Esophagus squamous epithelium (tissue), 5 donors: ENCODE results near the gene RNPEPL1. TPM values are rescaled to one million over a fixed set of nuclear protein-coding genes. Genes with fewer than 3 reads are reported as not detected.
"Not testable (repeated sequence)": the region's sequence is repeated elsewhere in the genome, so short reads cannot be mapped to it uniquely, and the experiment has no call there.

ENCODE experiments used
- DNase-seq: peaks from one replicate; lab custom pipeline; 2025; lab: John Stamatoyannopoulos, UW
- H3K27ac ChIP-seq, 4 donors: fragments of 200-600 bp; sonication (generic); one replicate each; pipeline ENCODE4 v1.5.1; 2016 to 2019; ENCODE audit warnings: mild to moderate bottlenecking in 1 of 4
- H3K27me3 ChIP-seq, 4 donors: fragments of 200-600 bp; sonication (generic); 1 replicate in 3 of 4; 2 replicates in 1 of 4; pipeline versions ENCODE4 v1.5.1 to v1.6.0; 2017 to 2021; ENCODE audit warnings: antibody characterized with exemption in 1 of 4
- H3K36me3 ChIP-seq, 3 donors: fragments of 200-600 bp; sonication (generic); one replicate each; pipeline ENCODE4 v1.5.1; 2016 to 2019
- H3K4me1 ChIP-seq, 3 donors: fragments of 200-600 bp; sonication (generic); one replicate each; pipeline ENCODE4 v1.5.1; 2017 to 2019
- H3K4me3 ChIP-seq, 4 donors: fragments of 200-600 bp; sonication (generic); 1 replicate in 3 of 4; 2 replicates in 1 of 4; pipeline ENCODE4 v1.5.1; 2016 to 2019; ENCODE audit warnings: mild to moderate bottlenecking in 2 of 4, moderate library complexity in 1 of 4
- H3K9me3 ChIP-seq, 3 donors: fragments of 200-600 bp; sonication (generic); one replicate each; pipeline ENCODE4 v1.5.1; 2016 to 2019
- POLR2A ChIP-seq, 4 donors: fragments of 450-650 bp; IDR thresholded peaks; one replicate each; pipeline ENCODE4 v1.6.1; 2017; ENCODE audit warnings: antibody characterized with exemption in 4 of 4, mild to moderate bottlenecking in 4 of 4, moderate library complexity in 3 of 4
- WGBS, 2 donors: methylation state at CpG; one replicate each; pipeline ENCODE4 v1.1.5; 2018; 5-methylcytosine and 5-hydroxymethylcytosine counted together
- intact Hi-C: fragments of 100-400 bp; cut with DNase I; formaldehyde crosslinking; loops from one replicate; pipeline ENCODE4 v1.15.0; 2022
- total RNA-seq, 4 donors: library from RNA; depleted of rRNA; stranded (reverse); fragments of >200 nt; gene quantifications; one replicate each; pipeline ENCODE4 v1.1.0, GENCODE V29; 2016
- TF ChIP-seq, protein P1 (sequence below), 6 experiments: fragments of 450-650 bp in 4 of 6; fragments of 200-600 bp in 2 of 6; sonication (generic) in 2 of 6; IDR thresholded peaks; one replicate each; pipeline ENCODE4 v1.5.1; 2016 to 2019; ENCODE audit warnings: antibody characterized with exemption in 6 of 6, mild to moderate bottlenecking in 4 of 6, moderate library complexity in 4 of 6
- donor health status: DM: yes; HTN: yes; CAD: no.

The RNPEPL1 gene
- total RNA-seq, 4 donors from 2014 or later, result 41.9 to 96.5 (median 48.1) TPM

DNA sequence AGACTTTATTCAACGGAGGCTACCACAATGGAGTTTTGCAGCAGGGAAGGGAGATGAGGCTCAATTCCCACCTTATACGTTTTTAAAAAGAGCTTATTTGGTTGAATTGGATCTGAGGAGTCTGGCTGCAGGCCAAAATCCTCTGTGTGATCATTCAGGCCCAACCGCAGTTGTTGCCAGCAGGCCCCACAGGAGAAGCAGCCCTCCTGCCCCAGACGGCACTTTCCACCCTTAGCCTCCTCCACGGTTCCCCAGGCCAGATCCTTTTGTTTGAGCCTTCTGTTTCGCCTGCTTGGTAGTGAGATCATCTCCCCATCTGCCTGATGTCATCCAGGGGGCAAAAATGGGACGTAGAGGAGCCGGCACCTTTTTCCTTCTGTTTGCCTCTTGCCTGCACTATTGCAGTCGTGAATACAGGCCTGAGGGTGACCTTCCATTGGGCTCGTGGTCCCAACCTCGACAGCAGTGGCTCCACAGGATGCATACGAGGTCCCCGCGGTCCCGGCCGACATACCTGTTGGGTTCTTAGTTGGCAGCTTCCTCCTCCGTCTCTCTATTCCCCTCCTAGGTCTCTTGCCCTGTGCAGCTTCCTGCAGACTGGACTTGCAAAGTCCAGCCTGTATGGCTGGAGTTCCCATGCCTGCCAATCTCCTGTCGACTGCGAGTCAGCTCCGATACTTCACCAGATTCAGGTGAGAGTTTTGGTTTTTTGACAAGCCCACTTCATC, 47.7 kb downstream of the RNPEPL1 start:
- no peaks in the 10 kb centered on the region for H3K9me3 ChIP-seq
- DNase-seq, result no peak
- TF ChIP-seq, protein P1, sequence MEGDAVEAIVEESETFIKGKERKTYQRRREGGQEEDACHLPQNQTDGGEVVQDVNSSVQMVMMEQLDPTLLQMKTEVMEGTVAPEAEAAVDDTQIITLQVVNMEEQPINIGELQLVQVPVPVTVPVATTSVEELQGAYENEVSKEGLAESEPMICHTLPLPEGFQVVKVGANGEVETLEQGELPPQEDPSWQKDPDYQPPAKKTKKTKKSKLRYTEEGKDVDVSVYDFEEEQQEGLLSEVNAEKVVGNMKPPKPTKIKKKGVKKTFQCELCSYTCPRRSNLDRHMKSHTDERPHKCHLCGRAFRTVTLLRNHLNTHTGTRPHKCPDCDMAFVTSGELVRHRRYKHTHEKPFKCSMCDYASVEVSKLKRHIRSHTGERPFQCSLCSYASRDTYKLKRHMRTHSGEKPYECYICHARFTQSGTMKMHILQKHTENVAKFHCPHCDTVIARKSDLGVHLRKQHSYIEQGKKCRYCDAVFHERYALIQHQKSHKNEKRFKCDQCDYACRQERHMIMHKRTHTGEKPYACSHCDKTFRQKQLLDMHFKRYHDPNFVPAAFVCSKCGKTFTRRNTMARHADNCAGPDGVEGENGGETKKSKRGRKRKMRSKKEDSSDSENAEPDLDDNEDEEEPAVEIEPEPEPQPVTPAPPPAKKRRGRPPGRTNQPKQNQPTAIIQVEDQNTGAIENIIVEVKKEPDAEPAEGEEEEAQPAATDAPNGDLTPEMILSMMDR (IDR thresholded peaks at IDR 0.05), result no peak
- TF ChIP-seq POLR2A (IDR thresholded peaks at IDR 0.05), result no peak

DNA sequence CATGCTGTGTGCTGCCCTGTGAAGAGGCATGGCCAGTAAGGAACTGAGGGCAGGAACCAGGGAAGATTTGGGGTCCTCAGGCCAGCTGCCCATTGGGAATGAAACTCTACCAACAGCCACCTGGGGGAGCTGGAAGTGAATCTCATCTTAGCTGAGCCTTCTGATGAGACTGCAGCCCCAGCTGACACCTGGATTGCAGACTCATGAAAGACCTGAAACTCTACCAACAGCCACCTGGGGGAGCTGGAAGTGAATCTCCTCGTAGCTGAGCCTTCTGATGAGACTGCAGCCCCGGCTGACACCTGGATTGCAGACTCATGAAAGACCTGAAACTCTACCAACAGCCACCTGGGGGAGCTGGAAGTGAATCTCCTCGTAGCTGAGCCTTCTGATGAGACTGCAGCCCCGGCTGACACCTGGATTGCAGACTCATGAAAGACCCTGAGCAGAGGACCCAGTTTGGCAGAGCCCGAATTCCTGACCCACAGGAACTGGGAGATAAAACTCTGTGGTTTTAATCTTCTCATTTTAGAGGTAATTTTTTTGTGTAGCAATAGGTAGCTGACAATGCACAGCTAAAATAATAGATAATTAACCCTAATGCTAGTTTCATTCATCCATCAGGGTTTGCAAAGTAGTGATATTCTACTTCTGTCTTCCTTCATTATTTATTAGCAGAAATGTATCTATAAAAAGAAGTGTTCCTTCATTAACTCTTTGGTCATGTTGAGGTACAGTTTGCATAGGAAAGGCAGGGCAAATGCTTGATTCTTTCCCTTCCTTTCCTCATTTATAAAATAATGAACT, 48.8 kb downstream of the RNPEPL1 start:
- H3K36me3 ChIP-seq, H3K4me3 ChIP-seq, H3K4me1 ChIP-seq, H3K9me3 ChIP-seq, H3K27ac ChIP-seq, intact Hi-C loops, DNase-seq, H3K27me3 ChIP-seq: not testable (repeated sequence)
- WGBS, 2 donors, result 72 to 86% methylated on average over 3 of the region's 5 CpGs

More for the DNA sequence above, 47.7 kb downstream of the RNPEPL1 start:
- Histone ChIP-seq H3K27ac (no peak overlapping the region), H3K4me1 (peaks cover 0 to 3% (median 0%) of the 10 kb centered on the region in 3 donors), H3K4me3 (no peak overlapping the region), H3K27me3 (no peaks in the 10 kb centered on the region), H3K36me3 (no peaks in the 10 kb centered on the region)
- intact Hi-C loops, result no loop called here
- WGBS, 2 donors, result 80 to 86% methylated on average over 15 to 19 of the region's 20 CpGs

DNA sequence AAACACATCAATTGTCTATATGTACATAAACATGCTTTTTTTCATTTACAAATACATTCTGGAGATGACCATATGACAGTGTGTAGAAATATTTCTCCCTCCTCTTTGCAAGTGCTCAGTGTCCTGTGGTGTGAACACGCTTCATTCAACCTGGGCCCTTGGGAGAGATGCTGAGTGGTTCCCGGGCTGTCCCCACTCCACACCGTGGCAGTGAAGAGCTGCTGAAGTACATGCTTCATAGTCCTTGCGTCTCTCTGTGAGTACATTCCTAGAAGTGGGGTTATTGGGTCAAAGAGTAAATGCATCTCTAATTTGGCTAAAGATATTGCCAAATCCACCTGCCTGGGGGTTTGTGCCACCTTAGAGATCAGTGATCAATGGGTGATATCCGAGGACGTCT, 50.5 kb downstream of the RNPEPL1 start:
- intact Hi-C loops, result no loop called here
- H3K27ac ChIP-seq, result no peak overlapping the region
- no peak overlapping the region for H3K4me3 ChIP-seq
- H3K4me1 ChIP-seq, result peaks cover 0 to 5% (median 0%) of the 10 kb centered on the region in 3 donors
- no peaks in the 10 kb centered on the region for H3K36me3 ChIP-seq
- DNase-seq, result no peak
- H3K9me3 ChIP-seq, result no peaks in the 10 kb centered on the region
- TF ChIP-seq, protein P1 (IDR thresholded peaks at IDR 0.05), result no peak
- no peak for TF ChIP-seq POLR2A (IDR thresholded peaks at IDR 0.05)
- WGBS, 2 donors, result 90 to 92% methylated on average over 6 of the region's 6 CpGs
- no peaks in the 10 kb centered on the region for H3K27me3 ChIP-seq

DNA sequence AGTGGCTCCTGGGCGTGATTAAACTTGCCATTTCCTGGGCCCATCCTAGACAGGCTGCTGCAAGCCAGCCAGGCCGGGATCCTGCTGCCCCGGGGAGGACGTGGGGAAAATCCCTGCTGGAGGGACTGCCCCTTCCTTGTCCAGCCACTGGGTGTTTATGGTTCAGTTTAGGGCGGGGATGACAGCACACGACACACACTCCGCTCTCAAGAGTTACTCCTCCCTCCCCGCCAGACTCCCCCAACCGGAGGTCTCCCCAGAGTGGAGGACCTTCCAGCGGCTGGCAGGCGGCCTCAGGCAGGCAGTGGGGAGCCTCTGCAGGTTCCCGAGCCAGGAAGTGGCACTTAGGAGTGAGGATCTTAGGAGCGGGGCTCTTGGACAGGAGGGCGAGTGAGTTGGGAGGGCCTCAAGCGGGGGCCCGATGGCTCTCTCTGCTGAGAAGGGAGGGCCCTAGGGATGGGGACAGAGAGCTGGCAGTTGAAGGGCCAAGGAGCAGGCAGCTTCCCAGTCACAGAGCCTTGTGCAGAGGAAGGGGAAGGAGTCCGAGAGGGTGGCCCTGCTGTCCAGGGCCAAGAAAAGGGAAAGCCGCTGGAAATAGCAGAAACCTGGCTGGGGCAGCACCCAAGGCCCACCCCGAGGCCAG, 51.3 kb downstream of the RNPEPL1 start:
- 39 to 70% methylated on average over 7 to 11 of the region's 19 CpGs for WGBS, 2 donors
- no peak overlapping the region for H3K4me3 ChIP-seq
- no peak for TF ChIP-seq POLR2A (IDR thresholded peaks at IDR 0.05)
- TF ChIP-seq, protein P1 (IDR thresholded peaks at IDR 0.05), result no peak
- no peak for DNase-seq
- no peaks in the 10 kb centered on the region for H3K27me3 ChIP-seq
- no peaks in the 10 kb centered on the region for H3K9me3 ChIP-seq
- intact Hi-C loops, result no loop called here
- no peaks in the 10 kb centered on the region for H3K36me3 ChIP-seq
- no peak overlapping the region for H3K27ac ChIP-seq
- peaks cover 0 to 10% (median 2%) of the 10 kb centered on the region in 3 donors for H3K4me1 ChIP-seq

DNA sequence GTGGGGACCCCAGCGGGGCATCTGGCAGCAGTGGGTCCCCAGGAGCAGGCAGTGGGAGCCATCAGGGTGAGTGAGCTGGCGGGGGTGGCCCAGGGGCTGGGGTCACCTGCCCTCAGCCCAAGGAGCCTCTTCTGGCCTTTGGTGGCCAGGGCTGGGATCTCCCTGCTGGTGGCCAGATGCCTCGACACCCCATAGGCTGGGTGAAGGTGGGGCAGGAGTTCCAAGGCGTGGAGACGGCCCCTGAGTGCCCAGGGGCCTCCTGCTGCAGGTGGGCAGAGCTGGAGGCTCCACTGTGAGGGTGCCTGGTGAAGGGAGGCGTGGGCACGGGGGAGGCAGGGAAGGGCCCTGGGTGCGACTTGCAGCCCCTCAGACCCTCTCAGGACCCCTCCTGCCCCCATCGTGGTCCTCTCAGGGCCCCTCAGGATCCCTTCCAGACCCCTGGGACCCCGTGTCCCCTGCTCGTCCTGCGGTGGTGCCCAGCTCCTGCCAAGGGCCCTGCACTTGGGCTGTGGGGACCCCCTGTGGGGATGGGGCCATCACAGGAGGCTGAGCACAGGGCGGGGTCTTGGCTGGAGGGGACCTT, 52.0 kb downstream of the RNPEPL1 start:
- Histone ChIP-seq H3K27ac (no peak overlapping the region), H3K36me3 (no peaks in the 10 kb centered on the region), H3K4me1 (peaks cover 0 to 16% (median 8%) of the 10 kb centered on the region in 3 donors), H3K27me3 (peaks cover 0 to 2% (median 0%) of the 10 kb centered on the region in 4 donors), H3K4me3 (no peak overlapping the region), H3K9me3 (no peaks in the 10 kb centered on the region)
- 69 to 82% methylated on average over 2 to 5 of the region's 13 CpGs for WGBS, 2 donors
- TF ChIP-seq POLR2A (IDR thresholded peaks at IDR 0.05), result no peak
- TF ChIP-seq, protein P1 (IDR thresholded peaks at IDR 0.05), result no peak
- intact Hi-C loops, result no loop called here
- no peak for DNase-seq
